Measurements from ENCODE around the gene RAB3GAP2.
"Not testable (repeated sequence)": the region's sequence is repeated elsewhere in the genome, so short reads cannot be mapped to it uniquely, and the experiment has no call there.

The RAB3GAP2 gene

DNA sequence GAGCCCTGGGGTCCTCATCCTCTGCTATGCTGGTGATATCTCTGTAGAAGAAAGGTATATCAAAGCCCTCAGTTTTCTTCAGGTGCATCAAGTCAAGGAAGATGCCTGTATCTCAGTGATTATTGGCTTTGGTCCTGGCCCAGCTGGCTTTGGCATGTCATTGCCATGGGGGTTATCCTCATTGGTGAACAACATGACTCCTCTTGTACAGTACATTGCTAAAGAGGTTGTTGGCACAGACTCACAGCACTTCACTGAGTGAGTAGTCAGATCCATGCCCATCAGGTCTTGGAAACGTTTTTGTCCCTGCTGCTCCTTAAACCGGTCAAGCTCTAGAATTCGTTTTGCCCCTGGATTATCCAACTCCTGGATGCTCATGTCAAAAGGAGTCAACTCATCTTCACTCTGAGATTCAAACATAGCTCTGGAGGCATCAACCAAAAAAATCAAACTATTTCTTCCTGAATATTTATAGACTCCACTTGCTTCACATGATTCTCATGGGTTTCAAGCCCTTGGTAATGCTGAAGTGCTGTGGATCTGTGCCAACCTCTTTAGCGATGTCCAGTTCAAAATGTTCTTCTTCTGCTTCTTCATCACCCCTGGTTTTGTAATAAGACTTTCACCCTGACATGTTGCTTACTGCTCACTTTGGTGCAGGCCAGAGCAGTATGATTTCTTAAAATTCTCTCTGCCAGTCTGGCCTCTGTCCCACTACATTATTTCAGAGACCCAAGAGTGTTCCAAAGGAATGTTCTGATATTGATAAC is 43.0 kb upstream of the RAB3GAP2 start:
- H3K4me3 ChIP-seq (ENCODE audit: low read depth, low read length): no peak overlapping the region
- TF ChIP-seq, protein P1, sequence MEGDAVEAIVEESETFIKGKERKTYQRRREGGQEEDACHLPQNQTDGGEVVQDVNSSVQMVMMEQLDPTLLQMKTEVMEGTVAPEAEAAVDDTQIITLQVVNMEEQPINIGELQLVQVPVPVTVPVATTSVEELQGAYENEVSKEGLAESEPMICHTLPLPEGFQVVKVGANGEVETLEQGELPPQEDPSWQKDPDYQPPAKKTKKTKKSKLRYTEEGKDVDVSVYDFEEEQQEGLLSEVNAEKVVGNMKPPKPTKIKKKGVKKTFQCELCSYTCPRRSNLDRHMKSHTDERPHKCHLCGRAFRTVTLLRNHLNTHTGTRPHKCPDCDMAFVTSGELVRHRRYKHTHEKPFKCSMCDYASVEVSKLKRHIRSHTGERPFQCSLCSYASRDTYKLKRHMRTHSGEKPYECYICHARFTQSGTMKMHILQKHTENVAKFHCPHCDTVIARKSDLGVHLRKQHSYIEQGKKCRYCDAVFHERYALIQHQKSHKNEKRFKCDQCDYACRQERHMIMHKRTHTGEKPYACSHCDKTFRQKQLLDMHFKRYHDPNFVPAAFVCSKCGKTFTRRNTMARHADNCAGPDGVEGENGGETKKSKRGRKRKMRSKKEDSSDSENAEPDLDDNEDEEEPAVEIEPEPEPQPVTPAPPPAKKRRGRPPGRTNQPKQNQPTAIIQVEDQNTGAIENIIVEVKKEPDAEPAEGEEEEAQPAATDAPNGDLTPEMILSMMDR (IDR thresholded peaks at IDR 0.05; ENCODE audit: insufficient read depth, low read depth, low read length, missing control alignments): no peak
- no peak for DNase-seq (ENCODE audit: low read depth)

DNA sequence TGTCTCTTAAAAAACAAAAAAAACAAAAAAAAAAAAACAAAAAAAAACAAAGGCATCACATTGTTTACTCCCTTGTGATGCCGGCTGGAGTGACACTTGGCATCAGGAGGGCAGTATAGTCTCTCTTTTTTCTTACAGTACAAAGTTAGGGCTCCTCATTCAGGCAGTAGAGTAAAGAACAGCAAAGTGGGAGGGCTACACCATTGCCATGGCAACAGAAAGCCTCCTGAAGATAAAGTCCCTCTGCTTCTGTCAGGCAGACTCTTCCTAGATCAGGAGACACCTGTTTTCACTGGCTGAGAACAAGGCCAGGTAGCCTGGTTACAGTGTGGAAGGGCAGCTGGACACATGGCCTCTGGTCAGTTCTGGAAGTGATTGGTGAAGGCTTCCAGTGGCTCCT is 41.3 kb upstream of the RAB3GAP2 start:
- DNase-seq (ENCODE audit: low read depth): no peak
- H3K4me3 ChIP-seq (ENCODE audit: low read depth, low read length): no peak overlapping the region
- TF ChIP-seq, protein P1 (IDR thresholded peaks at IDR 0.05; ENCODE audit: insufficient read depth, low read depth, low read length, missing control alignments): no peak

DNA sequence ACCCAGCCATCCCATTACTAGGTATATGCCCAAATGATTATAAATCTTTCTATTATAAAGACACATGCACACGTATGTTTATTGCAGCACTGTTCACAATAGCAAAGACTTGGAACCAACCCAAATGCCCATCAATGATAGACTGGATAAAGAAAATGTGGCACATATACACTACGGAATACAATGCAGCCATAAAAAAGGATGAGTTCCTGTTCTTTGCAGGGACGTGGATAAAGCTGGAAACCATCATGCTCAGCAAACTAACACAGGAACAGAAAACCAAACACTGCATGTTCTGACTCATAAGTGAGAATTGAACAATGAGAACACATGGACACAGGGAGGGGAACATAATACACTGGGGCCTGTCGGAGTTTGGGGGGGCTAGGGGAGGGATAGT is 37.9 kb upstream of the RAB3GAP2 start:
- not testable (repeated sequence) for H3K4me3 ChIP-seq (ENCODE audit: low read depth, low read length); DNase-seq (ENCODE audit: low read depth)

DNA sequence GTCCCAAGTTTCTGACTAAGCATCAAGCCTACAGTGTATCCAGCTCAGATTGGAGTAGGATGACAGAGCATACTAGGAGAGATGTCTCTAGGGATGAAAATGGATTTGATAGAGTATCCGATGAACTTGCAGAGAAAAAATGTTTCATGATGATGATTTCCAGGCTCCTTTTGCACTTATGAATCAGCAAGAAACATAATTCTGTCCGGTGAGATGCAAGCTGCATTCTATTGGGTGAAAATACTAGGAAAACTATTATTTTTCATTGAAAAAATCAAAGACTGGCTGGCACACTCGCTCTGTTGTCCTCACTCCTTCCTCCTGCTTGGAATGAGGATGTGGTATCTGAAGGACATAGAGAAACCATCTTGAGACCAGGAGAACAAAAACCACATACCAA is 35.4 kb upstream of the RAB3GAP2 start:
- DNase-seq (ENCODE audit: low read depth): no peak
- H3K4me3 ChIP-seq (ENCODE audit: low read depth, low read length): no peak overlapping the region
- TF ChIP-seq, protein P1 (IDR thresholded peaks at IDR 0.05; ENCODE audit: insufficient read depth, low read depth, low read length, missing control alignments): no peak

DNA sequence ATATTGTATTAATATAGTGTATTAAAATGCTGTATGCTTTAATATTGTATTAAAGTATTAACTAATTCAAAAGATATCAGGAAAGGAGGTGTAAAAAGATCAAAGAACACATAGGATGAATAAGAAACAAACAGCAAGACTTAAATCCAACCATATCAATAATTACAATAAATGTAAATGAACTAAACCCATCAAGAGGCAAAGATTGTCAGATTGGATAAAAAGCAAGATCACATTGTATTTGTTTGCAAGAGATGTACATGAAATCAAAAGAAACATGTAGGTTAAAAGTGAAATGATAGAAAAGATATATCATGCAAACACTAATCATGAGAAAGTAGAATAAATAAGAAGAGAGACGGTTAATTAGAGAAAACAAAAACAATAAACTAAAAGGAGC is 34.1 kb upstream of the RAB3GAP2 start:
- DNase-seq (ENCODE audit: low read depth): no peak
- TF ChIP-seq, protein P1 (IDR thresholded peaks at IDR 0.05; ENCODE audit: insufficient read depth, low read depth, low read length, missing control alignments): no peak
- H3K4me3 ChIP-seq (ENCODE audit: low read depth, low read length): no peak overlapping the region

DNA sequence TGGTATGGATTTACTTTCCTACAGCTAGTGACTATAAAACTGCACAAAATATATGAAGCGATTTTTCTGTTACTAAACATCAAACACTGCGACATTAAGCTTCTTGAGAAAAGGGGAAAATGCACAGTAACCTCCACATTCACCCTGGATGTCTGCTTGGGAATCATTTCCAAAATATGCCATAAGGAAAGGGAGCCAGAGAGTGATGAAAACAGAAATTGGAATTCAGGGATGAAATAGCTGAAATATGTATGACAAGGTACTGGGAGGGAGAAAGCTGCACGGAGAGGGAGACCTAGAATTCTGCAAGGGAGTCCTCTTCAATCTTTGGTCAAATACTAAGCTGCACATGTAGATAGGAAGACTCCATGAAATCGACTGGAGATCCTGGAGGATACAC is 31.6 kb upstream of the RAB3GAP2 start:
- no peak for DNase-seq (ENCODE audit: low read depth)
- TF ChIP-seq, protein P1 (IDR thresholded peaks at IDR 0.05; ENCODE audit: insufficient read depth, low read depth, low read length, missing control alignments): no peak
- no peak overlapping the region for H3K4me3 ChIP-seq (ENCODE audit: low read depth, low read length)

DNA sequence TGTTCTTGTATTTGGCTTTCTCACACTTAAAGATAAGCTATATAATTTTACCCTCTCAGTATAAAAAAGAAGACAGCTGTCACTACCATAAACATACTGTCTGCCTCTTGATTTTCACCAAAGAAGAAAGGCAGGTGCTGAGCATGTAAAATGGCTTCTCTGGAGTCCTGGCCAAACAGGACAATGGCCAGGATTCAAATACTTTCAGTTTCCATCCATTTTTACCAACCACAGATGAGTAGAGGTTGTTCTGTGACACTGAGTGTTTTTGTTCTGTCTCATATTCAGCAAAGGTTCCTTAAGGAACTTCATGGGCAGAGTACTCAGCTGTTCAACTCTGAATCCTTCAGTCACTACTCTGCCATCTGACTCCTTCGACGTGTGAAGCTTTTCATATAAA is 29.4 kb upstream of the RAB3GAP2 start:
- TF ChIP-seq, protein P1 (IDR thresholded peaks at IDR 0.05; ENCODE audit: insufficient read depth, low read depth, low read length, missing control alignments): no peak
- H3K4me3 ChIP-seq (ENCODE audit: low read depth, low read length): no peak overlapping the region
- no peak for DNase-seq (ENCODE audit: low read depth)

All from GM12865 (cell line).